CD4-positive, alpha-beta T cell treated with Interleukin-4 for 4 hours (primary cell): Measurements from ENCODE around the gene CLDN22.
"Not testable (repeated sequence)": the region's sequence is repeated elsewhere in the genome, so short reads cannot be mapped to it uniquely, and the experiment has no call there.

Experiments used
- DNase-seq: peaks from one replicate; pipeline ENCODE4 v3.0.0-alpha.2; 2020

CLDN22 gene

GRCh38 chr4:183345261-183345660, 25.2 kb upstream of the CLDN22 start:
- no peak for DNase-seq

DNA sequence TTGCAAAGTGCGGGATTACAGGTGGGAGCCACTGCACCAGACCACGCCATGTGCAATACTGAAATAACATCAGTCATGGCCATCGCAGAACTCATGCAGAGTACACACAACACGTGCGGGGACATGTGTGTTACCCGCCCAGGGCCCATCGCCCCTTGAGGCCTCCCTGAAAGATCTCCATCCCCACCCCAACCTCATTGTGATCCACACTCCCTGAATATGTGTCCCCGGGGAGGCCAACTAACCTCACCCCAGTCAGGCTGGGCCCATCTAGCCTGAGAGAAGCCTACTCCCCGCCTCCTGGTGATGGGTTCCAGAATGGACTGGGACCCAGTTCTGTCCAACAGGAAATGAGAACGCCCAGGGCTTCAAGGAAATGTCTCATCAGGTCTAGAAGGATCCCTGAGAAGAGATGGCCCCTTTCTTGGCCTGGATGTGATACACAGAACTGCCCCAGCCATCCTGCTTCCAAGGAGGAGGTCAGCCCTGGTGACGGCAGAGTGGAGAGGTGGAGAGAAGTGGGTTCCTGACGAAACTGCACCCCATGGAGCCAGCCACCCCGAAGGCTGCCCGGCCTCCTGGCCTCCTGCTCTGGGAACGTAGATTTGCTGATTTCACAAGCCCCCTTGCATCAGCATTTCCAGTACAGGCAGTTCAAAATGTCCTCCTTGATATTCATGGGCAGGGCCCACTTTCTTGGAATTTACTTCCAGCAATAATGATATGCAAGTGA, 24.6 kb upstream of the CLDN22 start:
- no peak for DNase-seq

GRCh38 chr4:183343730-183344129, 23.7 kb upstream of the CLDN22 start:
- no peak for DNase-seq

DNA sequence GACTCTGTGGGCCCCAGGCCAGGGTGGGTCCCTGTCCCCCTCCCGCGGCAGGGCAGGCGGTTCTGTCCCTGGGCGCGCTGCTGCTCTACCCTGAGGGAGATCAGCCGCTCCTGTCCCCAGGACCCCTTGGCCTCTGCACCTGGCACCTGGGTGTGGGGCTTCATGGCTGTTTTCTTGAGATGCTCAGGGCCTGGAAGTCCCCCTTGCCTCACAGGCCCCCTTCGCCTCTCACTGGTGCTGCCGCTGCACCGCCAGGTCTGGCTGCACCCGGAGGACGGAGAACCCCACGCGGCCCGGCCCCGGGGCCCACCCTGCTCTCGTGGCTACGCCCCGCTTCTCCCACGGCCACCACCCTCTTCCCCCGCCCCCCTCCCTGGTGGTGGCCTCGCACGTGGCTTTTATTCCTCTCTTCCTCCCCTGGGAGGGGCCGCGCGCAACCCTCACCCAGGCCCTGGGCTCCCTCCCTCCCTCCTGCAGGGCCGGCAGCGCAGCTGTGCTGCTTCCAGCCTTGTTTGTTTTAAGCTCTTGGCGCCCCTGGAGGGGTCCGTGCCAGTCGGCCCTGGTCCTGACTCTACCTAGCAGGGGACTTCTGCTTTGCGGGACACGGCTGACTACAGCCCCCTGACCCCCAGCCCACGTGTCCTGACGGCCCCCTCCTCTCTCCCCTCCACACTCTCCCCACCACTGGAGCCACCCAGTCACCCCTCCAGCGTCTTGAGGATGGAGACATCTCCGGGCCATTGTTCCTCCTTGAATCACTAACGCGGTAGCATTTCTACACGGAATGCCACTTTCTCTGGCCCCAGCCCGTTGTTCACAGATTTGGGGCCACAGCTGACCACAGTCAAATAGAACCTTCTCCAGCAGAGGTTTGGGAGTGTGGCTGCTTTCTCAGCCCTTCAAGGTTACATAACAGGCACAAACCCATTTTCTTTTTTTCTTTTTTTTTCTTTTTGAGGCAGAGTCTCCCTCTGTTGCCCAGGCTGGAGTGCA, 22.8 kb upstream of the CLDN22 start:
- no peak for DNase-seq

- DNase-seq, result no peak
Measured at GRCh38 chr4:183337833-183338232, 17.8 kb upstream of the CLDN22 start.

DNA sequence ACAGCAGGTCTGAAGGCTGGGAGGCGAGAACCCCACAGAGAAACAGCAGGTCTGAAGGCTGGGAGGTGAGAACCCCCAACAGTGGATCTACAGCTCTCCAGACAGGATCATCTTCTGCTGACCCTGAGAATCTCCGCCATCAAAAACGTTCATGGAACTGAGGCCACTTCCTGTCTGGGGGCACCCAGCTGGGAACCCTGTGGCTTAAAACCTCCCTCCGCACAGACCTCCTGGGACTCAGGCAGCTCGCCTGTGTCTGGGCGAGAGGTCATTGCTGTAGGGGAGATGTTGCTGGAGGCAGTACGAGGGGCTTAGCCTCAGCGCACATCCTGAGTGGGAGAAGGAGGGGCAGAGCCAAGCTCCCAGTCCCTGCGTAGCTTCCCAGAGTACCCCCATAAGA, 17.3 kb upstream of the CLDN22 start:
- DNase-seq, result no peak

DNA sequence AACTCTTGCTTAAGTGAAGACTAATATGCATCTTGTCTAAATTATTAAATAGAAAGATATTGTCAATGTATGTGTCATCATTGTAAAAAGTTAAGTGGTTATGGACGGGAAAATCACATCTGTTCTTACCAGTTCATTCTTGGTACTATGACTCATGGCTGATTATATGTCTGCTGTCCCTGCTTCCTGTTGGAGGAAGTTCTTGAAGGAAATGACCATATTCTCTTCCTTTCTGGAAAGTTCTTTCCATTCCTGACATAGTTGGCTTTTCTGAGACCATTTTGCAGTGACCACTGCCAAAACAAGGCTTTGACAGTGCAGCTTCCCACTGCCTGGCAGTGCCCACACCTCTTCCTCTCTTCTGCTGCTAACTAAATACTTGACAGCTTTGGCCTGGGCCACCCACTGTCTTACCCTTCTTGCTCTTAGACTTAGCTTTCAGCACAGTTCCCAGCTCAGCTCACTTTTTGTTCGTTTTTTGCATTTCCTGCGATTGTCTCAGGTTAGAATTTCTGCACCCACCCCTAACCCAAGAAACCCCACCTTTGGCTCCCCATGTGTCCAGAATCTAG, 15.4 kb upstream of the CLDN22 start:
- no peak for DNase-seq

DNA sequence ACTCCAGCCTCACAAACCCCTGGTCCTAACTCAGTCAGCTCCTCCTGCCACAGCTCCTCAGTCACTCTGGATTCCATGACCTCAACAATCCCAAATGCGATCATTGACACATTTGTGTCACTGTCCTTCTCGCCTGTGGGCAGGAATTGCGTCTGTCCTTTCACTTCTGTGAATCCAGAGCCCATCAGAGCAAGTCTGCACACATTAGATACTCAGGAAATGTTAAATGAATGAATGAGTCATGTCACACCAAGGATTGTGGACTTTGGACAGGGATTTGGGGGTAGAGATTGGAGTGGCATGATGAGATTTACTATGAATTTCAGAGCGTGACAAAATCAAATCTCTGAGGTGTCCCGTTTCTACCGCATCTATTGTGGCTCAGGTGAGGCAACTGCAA, 13.9 kb upstream of the CLDN22 start:
- no peak for DNase-seq

DNA sequence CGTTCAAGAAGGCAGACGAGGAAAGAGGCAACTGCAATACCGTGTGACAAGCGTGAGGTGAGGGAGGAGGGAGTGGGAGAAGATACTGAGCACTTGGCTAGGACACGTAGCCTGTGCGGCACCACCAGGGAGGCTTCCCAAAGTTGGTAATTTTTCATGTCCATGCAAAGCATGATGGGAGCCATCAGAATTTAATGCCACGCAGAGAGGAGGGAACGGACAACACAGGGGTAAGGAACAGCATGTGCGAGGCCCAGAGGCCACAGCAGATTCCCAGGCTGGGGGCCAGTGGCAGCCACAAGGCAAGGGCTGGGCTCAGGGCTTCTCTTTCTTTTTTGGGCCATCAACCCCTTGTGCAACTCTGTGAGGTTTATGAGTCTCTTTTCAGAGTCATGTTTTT, 13.1 kb upstream of the CLDN22 start:
- DNase-seq, result no peak

DNA sequence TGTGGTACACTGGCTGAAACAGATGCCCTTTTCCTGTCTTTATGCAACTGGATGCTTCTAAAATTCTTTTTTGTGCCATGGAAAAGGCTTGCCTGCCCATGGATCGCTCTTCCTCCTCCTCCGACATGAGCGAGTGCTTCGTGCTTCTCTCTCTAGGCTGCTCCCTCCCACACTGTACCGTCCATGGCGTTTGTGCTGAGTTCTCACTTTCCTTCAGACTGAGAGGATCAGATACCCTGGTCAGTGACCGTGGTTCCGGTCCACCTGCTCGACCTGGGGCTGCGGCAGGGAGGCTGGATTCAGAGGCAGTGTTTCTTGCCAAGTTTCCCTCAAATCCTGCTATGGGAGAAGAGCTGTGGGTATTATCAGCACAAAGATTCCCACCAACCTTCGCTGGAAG, 12.4 kb upstream of the CLDN22 start:
- DNase-seq, result no peak

DNA sequence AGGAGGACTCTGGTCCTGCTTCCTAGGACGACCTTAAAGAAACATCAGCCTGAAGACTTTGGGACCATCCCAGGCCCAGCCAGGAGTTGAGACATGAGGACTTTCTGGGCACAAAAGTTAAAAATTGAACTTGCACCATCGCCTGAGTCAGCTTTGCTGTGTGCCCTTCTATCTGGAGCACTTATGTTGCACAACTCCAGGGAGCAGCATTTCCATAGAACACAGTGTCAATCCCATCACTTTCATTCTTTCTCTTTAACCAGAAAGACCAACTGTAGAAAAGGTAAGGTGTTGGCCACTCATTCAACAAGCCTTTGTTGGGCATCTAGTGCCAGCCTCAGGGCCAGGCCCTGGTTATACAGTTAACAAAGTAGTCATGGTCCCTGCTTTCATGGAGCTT, 10.8 kb upstream of the CLDN22 start:
- DNase-seq, result no peak

DNA sequence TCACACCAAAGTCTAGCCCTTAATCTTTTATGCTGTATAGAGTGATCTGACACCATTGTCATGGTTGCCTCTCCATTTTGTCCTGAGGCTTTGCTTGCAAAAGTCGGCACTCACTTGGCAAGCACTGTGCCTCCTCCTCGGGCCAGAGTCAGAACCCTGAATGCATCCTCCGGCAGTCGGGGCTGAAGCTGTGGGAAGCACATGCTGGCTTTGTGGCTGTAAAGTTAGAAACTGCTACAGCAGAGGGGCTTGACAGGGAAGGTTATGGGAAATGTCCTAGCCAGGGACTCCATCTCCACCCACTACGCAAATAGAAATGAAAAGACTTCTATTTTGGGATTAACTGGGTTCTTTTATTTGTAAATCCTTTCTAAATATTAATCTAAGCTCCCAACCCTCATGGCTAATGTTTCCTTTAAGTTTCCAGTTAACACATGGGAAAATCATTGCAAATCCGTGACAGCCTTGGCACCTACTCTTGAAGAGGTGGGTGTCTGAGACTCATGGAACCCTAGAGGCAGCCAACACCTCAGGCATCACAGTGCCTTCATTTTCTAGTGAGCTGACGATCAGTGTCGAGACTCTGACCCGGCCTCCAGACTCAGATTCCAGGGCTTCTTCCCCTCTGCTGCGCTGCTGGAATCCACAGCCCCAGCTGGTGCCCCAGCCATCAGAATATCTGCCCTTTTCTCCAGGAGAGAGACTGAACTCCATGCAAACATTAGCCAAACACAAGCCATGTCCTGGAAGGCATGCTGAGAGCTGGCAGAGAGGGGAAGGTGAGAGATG, 10.1 kb upstream of the CLDN22 start:
- no peak for DNase-seq

DNA sequence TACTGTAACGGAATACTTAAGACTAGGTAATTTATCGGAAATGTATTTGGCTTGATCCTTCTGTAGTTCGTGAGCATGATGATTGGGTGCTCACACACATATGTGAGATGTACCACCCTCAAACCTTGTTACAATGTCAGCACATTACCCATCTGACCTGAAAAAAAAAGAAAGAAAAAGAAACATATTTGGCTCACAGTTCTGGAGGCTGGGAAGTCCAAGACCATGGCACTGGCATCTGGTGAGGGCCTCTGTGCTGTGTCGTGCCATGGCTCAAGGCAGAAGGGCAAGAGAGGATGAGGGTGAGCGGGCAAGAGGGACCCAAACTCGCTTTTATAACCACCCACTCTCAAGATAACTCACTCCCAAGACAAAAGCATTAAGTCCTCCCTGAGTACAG, 9.2 kb upstream of the CLDN22 start:
- no peak for DNase-seq

DNA sequence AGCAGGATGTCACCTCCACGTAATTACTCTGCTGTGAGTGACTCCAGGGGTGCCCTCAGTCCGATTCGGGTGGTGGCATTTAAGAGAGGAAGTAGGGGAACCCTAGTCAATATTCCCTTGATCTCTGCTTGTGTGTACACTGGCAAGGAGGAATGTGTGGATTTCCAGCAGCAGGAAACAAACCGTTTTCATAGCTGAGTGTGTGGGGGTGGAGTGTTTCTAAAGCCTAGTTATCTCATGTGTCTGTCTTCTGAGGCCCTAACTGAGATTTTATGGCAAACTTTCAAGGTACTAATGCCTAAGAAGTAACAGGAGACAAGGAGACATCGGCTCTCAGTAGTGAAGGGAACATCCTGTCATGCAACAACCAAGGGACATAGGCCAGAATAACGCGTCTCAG, 8.8 kb upstream of the CLDN22 start:
- DNase-seq, result no peak

GRCh38 chr4:183327827-183328226, 7.8 kb upstream of the CLDN22 start:
- DNase-seq, result no peak

DNA sequence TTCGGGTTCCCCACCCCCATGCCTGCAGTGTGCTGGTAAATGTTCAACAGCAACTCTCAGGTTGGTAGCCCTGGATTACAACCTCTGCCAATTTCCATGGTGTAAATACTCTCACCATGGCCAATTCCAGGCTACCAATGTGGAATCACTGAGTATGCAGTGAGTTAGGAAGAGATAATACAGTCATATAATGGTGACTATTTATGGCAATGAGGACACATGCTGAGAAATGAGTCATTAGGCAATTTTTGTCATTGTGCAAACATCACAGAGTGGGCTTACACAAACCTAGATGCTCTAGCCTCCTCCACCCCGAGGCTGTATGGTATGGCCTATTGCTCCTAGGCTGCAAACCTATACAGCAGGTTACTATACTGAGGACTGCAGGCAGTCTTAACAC, 6.8 kb upstream of the CLDN22 start:
- DNase-seq, result no peak

GRCh38 chr4:183326387-183326786, 6.3 kb upstream of the CLDN22 start:
- not testable (repeated sequence) for DNase-seq

DNA sequence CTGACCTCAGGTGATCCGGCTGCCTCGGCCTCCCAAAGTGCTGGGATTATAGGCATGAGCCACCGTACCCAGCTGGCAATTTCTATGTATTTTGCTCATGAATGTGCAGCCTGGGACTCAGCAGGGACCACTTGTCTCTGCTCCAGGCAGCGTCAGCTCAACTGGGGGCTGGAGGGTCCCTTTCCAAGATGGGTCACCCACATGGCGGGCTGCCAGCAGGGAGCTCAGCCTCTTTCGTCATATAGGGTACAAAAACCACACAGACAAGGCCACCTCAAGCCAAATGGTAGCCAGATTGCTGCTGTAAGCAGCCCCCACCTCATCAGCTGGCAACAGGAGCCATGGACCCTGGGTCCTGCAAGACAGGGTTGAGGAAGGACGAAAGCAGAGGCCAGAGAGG, 4.5 kb upstream of the CLDN22 start:
- no peak for DNase-seq

- not testable (repeated sequence) for DNase-seq
Measured at GRCh38 chr4:183324056-183324455, 4.0 kb upstream of the CLDN22 start.

GRCh38 chr4:183323295-183323694, 3.2 kb upstream of the CLDN22 start:
- DNase-seq, result no peak

DNA sequence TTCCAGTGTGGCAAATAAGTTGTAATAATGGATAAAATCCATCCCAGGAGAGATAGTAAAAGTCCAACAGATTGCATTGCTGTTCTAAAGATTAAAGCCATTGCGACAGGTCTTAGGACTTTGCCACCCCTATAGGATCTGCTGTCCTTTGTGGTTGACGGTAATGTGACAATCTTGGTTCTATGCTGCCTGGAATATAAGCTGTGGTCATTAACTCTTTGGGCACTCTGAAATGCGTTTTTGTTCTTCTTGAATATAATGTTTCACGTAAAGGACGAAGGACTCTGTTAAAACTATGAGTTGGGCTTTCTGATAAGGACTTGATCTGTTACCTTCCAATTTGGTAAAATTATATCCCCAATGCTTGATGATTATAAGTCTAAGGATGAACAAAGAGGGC, 2.2 kb upstream of the CLDN22 start, which contains the start of gene CLDN24:
Gene CLDN24, minus strand, starts transcription at position 101 of the 400 bp plus-strand sequence. Its CDS starts 0 bp downstream, at position 101.
- DNase-seq, result no peak

DNA sequence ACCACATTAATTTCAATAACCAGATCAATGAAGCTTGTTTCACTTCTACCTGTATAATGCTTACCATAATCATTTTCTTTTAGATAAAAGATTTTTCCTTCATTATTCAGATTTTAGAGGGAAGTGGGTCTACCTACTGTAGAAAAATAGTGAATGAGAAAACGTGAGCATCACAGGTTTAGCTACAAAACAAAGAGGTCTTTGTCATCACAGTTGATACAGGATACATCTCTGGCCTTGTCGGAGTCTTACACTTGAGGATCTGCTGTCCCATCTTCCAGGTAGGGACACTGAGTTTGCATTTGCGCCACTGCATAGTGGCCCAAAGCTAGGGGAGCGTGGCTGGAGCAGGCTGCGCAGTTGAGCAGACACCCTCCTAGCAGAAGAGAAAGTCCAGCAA, 1.4 kb upstream of the CLDN22 start:
- DNase-seq, result no peak

DNA sequence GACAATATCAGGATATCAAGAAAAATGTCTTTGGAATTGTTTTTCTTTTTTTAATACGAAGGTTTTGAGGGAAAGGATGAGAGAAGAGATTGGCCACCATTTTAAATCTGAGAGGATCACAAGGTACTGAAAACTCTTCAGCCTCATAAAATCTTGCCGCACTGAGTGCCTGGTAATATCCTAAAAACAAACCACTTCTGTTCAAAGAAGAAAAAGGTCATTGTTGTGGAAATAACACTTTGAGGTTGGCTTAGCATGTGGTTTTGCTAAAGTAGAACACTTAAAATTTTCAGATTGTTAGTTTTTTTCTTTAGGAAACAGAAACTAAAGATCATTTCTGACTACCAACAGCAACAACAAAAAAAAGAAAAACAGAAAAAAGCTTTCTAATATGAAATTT, 1.0 kb upstream of the CLDN22 start:
- no peak for DNase-seq
